ENCODE measurements around the gene C19orf44.

DNA sequence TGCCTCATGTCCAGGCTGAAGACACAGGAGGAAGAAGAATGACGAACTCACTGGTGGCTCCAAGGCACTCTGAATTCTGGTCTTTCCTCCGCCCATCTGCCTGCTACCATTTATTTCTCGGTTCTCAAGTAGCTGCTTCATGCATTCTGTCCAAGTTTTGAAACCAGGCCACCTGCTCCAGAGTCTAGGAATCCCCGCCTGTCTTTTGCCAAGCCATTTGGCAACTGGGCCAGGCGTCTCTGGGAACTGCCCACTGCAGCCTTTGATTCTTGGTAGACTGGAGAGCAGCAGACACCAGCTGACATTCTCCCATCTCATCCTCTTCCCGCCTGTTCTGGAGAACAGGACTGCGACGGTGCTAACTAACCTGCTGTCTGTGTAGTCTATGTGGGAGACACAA lies 65.2 kb downstream of the C19orf44 start:
- no peak for TF ChIP-seq POLR2A (IDR thresholded peaks at IDR 0.05)
- TF ChIP-seq, protein P1, sequence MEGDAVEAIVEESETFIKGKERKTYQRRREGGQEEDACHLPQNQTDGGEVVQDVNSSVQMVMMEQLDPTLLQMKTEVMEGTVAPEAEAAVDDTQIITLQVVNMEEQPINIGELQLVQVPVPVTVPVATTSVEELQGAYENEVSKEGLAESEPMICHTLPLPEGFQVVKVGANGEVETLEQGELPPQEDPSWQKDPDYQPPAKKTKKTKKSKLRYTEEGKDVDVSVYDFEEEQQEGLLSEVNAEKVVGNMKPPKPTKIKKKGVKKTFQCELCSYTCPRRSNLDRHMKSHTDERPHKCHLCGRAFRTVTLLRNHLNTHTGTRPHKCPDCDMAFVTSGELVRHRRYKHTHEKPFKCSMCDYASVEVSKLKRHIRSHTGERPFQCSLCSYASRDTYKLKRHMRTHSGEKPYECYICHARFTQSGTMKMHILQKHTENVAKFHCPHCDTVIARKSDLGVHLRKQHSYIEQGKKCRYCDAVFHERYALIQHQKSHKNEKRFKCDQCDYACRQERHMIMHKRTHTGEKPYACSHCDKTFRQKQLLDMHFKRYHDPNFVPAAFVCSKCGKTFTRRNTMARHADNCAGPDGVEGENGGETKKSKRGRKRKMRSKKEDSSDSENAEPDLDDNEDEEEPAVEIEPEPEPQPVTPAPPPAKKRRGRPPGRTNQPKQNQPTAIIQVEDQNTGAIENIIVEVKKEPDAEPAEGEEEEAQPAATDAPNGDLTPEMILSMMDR (IDR thresholded peaks at IDR 0.05), result no peak
